NCI-H1694 treated with DMSO at 0.1 percent for 48 hours (cell line): ENCODE data around the gene ZNF853.
"Not testable (repeated sequence)": the region's sequence is repeated elsewhere in the genome, so short reads cannot be mapped to it uniquely, and the experiment has no call there.

Experiments
- DNase-seq: peaks from one replicate; lab custom pipeline; 2025; lab: John Stamatoyannopoulos, UW

The ZNF853 gene

DNA sequence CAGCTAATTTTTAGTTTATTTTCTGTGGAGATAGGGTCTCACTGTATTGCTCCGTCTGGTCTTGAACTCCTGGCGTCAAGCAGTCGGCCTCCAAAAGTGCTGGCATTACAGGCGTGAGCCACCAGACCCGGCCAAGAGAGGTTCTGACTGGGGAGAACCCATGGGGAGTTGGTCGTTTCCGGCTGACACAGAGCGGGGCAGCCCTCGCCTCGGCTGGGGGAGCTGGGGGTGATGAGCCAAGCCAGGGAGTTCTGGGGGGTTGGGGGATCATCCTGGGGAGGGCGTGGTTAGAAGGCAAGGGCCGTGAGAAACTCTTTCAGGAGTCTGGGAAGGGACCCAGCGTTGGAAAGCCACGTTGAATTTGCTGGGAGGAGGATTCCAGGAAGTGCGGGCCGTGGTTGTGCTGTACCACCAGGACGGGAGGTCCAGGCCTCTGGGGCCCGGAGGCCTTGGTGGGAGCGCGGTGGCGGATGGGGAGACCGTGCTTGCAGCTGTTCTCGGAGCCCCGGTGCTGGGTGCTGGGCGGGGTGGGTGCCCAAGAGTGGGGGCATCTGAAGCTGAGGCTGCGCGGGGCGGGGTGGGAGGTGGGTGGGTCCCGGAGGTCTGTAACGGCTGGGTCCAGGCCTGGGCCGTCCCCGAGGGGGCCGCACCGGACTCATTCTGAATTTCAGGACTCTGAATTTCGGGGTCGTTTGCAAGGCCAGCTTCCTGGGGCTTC, 8.4 kb upstream of the ZNF853 start:
- no peak for DNase-seq

DNA sequence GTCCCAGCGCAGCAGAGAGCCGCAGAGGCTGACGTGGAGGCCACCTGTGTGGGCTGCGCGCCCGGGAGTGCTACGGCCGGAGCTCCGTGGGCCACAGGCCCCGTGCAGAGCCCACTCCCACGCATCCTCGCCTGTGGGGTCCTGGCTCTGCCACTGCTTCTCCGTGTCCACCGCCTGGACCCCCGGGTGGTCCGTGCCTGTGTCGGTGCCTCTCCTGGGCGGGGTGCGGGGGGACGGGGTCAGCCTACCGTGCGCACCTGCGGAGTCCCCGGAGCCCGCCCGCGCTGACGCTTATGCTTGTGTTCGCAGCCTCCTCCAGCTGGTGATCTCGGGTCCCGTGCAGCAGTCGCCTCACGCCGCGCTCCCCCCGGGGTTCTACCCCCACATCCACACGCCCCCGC, 7.8 kb upstream of the ZNF853 start:
- no peak for DNase-seq

GRCh38 chr7:6608081-6608480, 7.3 kb upstream of the ZNF853 start:
- DNase-seq: no peak

DNA sequence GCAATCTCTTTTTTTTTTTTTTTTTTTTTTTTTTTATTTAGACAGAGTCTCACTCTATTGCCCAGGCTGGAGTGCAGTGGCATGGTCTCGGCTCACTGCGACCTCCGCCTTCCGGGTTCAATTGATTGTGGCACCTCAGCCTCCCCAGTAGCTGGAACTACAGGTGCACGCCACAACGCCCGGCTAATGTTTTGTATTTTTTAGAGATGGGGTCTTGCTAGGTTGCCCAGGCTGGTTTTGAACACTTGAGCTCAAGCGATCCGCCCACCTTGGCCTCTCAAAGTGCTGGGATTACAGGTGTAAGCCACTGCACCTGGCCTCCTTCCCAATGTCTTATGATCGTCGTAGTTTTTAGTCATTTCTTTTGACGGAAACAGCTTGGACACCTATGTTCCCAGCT, 6.6 kb upstream of the ZNF853 start:
- DNase-seq: no peak

- no peak for DNase-seq
Observed at GRCh38 chr7:6612819-6613218, 2.6 kb upstream of the ZNF853 start.

DNA sequence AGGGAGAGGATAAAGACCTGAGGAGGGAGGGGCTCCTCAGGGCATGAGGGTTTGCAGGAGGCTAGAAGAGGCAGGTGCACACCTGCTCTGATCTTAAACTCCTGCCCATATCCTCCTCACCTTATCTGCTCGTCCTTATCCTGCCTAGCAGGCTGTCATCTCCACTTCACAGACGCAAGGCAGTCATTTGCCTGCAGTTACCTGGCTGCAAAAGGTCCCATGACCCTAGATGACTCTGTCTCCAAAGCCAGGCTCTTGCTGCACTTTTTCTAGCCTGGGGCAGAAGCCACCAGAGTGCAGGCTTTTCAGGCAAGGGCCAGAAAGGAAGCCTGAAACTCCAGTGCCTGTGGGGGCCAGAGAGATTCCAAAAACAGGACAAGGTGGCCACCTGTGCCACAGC, 1.7 kb upstream of the ZNF853 start:
- DNase-seq: no peak

DNA sequence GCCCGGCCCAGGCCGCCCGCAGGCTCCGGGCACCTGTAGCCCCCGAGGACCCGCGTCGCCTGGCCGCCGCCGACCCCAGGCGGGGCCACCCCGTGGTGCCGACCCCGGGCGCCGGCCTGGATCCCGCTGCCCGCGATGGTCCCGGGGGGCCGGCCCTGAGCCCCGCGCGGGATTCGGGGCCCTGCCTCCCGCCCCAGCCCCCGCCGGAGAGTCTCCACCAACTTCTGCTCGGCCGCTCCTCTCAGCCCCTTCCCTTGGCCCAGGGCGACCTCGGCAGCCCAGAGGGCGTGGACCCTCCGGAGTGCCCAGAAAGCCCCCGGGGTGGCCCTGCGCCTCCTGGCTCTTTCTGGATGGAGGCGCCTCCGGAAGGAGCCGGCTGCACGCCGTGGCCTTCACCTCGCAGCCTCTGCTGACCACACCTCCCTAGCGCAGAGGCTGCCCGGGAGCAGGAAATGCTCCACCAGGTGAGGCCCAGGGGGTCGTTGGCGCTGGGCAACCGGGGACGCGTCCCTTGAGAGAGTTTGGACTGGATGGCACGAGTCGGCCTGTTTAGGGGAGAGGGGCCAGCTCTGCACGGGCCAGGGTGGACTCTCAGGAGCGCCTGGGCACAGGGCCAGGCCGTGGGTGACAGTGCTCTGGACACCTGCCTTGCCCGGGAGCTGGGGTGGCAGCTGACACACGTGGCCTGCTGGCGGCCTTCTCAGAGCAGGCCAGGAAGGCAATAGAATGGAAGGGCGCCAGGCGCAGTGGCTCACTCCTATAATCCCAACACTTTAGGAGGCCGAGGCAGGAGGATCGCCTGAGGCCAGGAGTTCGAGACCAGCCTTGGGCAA, 529 bp downstream of the ZNF853 start:
- DNase-seq: no peak

- DNase-seq: no peak
Observed at GRCh38 chr7:6616854-6617643, 1.6 kb downstream of the ZNF853 start.

DNA sequence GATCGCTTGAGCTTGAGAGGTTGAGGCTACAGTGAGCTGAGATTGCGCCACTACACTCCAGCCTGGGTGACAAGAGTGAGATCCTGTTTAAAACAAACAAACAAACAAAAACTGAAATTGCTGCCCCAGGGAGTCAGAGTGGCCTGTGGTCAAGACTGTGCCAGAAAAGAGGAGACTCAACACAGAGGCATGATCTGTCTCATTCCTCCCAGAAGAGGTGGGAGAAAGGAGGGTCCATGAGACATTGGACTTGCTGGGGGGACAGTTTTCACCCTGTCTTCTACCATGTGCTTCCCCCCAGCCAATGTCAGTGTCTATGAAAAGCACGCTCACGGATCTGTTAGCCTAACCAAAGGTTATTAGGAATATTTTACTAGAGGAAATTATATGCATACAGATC, 3.2 kb downstream of the ZNF853 start:
- DNase-seq: no peak

DNA sequence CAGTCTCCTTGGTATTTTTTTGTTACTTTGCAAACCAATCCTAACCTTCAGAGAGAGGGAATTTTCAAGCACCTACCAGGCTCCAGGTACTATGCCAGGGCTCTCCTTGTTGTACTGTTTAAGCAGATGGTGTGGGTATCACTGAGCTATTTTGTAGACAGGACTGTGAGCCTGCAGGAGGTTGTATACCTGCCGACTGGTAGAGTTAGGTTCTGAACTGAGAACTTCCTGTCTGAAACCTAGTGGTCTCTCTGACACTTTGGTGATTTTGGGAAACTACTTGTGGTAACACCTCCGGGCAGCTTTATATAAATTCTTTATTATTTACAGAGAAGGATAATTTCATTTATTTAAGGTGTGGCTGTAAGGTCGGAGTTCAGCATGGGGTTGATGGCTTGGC, 4.6 kb downstream of the ZNF853 start:
- DNase-seq: no peak

DNA sequence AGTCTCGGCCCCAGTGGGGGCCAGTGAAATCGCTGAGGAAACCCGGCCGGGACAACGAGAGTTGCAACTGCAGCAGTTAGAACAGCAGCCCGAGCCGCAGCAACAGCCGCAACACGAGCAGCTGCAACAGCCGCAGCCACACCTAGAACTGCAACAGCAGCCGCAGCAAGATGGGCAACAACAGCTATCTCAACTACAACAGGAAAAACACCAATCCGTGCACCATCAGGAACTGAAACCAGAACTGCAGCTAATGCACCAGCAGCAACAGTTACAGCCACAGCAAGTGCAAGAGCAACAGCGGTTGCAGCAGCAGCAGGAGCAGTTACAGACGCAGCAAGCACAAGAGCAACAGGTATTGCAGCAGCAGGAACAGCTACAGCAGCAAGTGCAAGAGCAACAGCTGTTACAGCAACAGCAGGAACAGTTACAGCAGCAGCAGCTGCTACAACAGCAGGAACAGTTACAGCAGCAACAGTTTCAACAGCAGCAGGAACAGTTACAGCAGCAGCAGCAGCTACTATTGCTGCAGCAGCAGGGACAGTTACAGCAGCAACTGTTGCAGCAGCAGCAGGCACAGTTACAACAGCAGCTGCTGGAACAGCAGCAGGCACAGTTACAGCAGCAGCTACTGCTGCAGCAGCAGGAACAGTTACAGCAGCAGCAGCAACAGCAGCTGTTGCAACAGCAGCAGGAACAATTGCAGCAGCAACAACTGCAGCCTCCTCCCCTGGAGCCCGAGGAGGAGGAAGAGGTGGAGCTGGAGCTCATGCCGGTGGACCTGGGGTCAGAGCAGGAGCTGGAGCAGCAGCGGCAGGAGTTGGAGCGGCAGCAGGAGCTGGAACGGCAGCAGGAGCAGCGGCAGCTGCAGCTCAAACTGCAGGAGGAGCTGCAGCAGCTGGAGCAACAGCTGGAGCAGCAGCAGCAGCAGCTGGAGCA, 6.1 kb downstream of the ZNF853 start:
- DNase-seq: peak; percentile 4

DNA sequence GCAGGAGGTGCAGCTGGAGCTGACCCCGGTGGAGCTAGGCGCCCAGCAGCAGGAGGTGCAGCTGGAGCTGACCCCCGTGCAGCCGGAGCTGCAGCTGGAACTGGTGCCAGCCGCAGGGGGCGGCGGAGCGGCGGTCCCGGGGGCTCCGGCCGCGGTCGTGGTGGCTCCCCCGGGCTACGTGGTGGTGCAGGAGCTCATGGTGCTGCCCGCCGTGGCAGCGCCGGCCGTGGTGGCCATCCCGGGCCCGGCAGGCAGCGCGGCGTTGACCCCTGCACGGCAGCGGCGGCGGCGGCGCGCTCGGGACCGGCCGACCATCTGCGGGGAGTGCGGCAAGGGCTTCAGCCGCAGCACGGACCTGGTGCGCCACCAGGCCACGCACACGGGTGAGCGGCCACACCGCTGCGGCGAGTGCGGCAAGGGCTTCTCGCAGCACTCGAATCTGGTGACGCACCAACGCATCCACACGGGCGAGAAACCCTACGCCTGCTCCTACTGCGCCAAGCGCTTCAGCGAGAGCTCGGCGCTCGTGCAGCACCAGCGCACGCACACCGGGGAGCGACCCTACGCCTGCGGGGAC, 6.8 kb downstream of the ZNF853 start:
- no peak for DNase-seq

- DNase-seq: no peak
Observed at GRCh38 chr7:6623589-6624245, 8.3 kb downstream of the ZNF853 start.

GRCh38 chr7:6624246-6624611, 8.8 kb downstream of the ZNF853 start:
- no peak for DNase-seq

DNA sequence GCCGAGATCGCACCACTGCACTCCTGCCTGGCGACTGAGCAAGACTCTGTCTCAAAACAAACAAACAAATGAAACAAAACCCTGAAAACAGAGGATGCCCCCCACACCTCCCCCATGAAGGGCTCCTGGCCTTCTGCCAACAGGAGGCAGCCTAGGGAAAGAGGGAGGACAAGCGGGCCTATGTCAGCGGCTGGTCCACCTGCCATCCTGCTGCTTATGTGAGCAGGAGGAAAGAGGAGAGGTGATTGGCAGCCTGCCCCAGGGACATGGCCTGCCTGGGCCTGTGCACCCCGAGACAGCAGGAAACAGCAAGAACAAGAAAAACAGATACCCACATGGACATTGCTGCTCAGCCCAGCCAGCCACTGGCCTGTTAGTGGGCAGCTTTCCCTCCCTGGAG, 12.6 kb downstream of the ZNF853 start:
- peak; percentile 73 for DNase-seq

DNA sequence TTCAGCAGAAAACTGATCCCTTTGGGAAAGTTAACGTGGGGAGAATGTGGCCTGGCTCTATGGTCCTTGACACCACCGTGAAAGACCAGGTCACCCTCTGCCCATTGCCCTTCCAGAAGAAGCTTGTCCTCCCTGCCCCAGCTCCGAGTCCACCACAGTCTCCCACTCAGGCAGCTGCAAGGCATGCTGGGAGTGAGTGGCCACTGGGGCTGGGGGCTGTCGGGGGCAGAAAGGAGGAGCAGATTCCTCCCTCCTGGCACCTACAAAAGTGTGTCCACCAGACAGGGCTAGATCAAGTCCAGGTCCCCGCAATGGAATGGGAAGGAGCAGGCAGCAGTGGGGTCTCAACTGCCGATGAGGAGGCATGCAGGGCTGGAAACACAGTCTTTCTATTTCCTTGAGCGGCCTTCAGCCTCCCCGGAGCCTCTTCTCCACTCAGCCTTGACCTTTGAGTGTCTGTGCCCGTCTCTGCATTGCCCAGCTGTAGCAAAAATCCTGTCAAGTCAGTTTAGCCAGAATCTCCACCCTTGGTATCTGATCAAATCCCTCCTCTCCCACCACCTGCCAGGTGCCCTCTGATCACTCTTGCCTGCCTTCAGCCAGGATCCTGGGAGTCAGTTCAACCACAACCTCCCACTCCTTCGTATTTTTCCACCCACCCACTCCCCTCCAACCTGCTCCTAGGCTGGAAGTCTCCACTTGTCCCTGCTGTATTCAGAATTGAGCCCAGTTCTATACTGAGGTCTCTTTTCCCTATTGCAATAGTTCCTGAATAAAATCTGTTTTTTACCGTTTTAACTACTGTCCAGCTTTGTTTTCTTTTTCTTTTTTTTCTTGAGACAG, 14.8 kb downstream of the ZNF853 start:
- no peak for DNase-seq

GRCh38 chr7:6631605-6632004, 16.2 kb downstream of the ZNF853 start:
- DNase-seq: no peak

DNA sequence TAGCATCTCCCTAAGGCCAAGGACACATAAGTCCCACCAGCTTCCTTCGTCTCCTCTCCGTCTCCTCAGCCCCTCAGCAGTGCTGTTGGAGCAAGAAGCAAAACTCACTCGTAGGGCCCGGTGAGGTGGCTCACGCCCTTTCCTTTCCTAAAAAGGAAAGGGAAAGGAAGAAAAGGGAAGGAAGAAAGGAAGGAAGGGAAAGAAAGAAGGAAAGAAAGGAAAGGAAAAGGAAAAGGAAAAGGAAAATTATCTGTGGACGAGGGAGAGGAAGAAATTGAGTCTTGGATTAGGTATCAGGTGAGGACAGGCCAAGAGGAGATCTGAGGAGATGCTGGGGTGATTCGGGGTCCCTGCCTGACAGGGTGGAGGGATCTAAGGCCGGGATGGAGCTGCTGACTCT, 18.6 kb downstream of the ZNF853 start:
- no peak for DNase-seq

- DNase-seq: not testable (repeated sequence)
Observed at GRCh38 chr7:6634971-6635370, 19.6 kb downstream of the ZNF853 start.
